Prostate gland (tissue), 2 donors: ENCODE measurements around the gene VAV2. TPM values are rescaled to one million over a fixed set of nuclear protein-coding genes. Genes with fewer than 3 reads are reported as not detected.

Experiments used
- DNase-seq: peaks from one replicate; pipeline ENCODE4 v3.0.0-alpha.2; 2019; ENCODE audit warnings: low spot score
- H3K27ac ChIP-seq, 2 donors: fragments of 200-600 bp; sonication (generic); 2 replicates each; pipeline ENCODE4 v1.5.1; 2017 to 2019
- H3K27me3 ChIP-seq: fragments of 200-600 bp; sonication (generic); replicated peaks from 2 replicates; pipeline ENCODE4 v1.5.1; 2019; ENCODE audit not compliant: insufficient read depth
- H3K36me3 ChIP-seq, 2 donors: fragments of 200-600 bp; sonication (generic); 1 replicate in 1 of 2; 2 replicates in 1 of 2; pipeline versions ENCODE4 v1.5.1 to v1.8.1; 2017 to 2019
- H3K4me1 ChIP-seq: fragments of 200-600 bp; sonication (generic); replicated peaks from 2 replicates; pipeline ENCODE4 v1.5.1; 2019
- H3K4me3 ChIP-seq, 2 donors: fragments of 200-600 bp; sonication (generic); 2 replicates each; pipeline ENCODE4 v1.5.1; 2017 to 2019
- H3K9me3 ChIP-seq: fragments of 200-600 bp; sonication (generic); 2 replicates; pipeline ENCODE4 v1.5.1; 2017
- CTCF ChIP-seq, 4 experiments: fragments of 200-600 bp in 2 of 4; fragments of 450-650 bp in 2 of 4; sonication (generic) in 2 of 4; IDR thresholded peaks; 1 replicate in 3 of 4; 2 replicates in 1 of 4; pipeline ENCODE4 v1.5.1; 2016 to 2019; ENCODE audit warnings: antibody characterized with exemption in 4 of 4, mild to moderate bottlenecking in 2 of 4, moderate library complexity in 2 of 4
- POLR2A ChIP-seq: fragments of 450-650 bp; IDR thresholded peaks from one replicate; pipeline ENCODE4 v1.6.1; 2016; ENCODE audit warnings: antibody characterized with exemption, mild to moderate bottlenecking
- POLR2AphosphoS5 ChIP-seq: sonication (generic); formaldehyde crosslinking; IDR thresholded peaks from one replicate; pipeline ENCODE4 v1.6.1; 2017; ENCODE audit warnings: antibody characterized with exemption
- WGBS: methylation state at CpG from one replicate; pipeline ENCODE4 v1.1.5; 2018; 5-methylcytosine and 5-hydroxymethylcytosine counted together
- intact Hi-C: fragments of 100-400 bp; cut with DNase I; formaldehyde crosslinking; loops from one replicate; pipeline ENCODE4 v1.14.2; 2022
- total RNA-seq, 2 donors: library from RNA; depleted of rRNA; stranded (reverse); fragments of >200 nt; gene quantifications; one replicate each; pipeline ENCODE4 v1.1.0, GENCODE V29; 2016

Gene VAV2
- total RNA-seq, 2 donors from 2014 or later = 13.5 to 19.5 TPM

GRCh38 chr9:133773889-133774655 is 218.1 kb downstream of the VAV2 start:
- WGBS = 98% methylated on average over 9 of the region's 9 CpGs
- no peak overlapping the region for H3K27ac ChIP-seq
- intact Hi-C loops = no loop called here
- no peak for DNase-seq
- peaks cover 3 to 4% of the 10 kb centered on the region in 2 donors for H3K36me3 ChIP-seq
- H3K4me3 ChIP-seq = no peak overlapping the region
- TF ChIP-seq POLR2AphosphoS5 (no peak), CTCF (IDR thresholded peaks at IDR 0.05) (no peak), POLR2A (no peak)
- no peaks in the 10 kb centered on the region for H3K9me3 ChIP-seq
- no peaks in the 10 kb centered on the region for H3K27me3 ChIP-seq
- H3K4me1 ChIP-seq = no peaks in the 10 kb centered on the region

GRCh38 chr9:133772581-133772980 is 219.5 kb downstream of the VAV2 start:
- H3K36me3 ChIP-seq = peaks cover 0 to 3% of the 10 kb centered on the region in 2 donors
- H3K4me1 ChIP-seq = no peaks in the 10 kb centered on the region
- no peaks in the 10 kb centered on the region for H3K27me3 ChIP-seq
- TF ChIP-seq POLR2AphosphoS5 = no peak
- no peak for TF ChIP-seq POLR2A
- TF ChIP-seq CTCF (IDR thresholded peaks at IDR 0.05) = no peak
- no peak overlapping the region for H3K27ac ChIP-seq
- no peak for DNase-seq
- WGBS = 85% methylated on average over 7 of the region's 7 CpGs
- no peak overlapping the region for H3K4me3 ChIP-seq
- intact Hi-C loops = no loop called here
- H3K9me3 ChIP-seq = no peaks in the 10 kb centered on the region

- TF ChIP-seq POLR2AphosphoS5 (no peak), CTCF (IDR thresholded peaks at IDR 0.05) (no peak), POLR2A (no peak)
These were observed 220.3 kb downstream of the VAV2 start for GRCh38 chr9:133771486-133772482.

GRCh38 chr9:133770076-133770777 is 221.9 kb downstream of the VAV2 start:
- H3K27ac ChIP-seq = no peak overlapping the region
- H3K9me3 ChIP-seq = no peaks in the 10 kb centered on the region
- H3K4me3 ChIP-seq = no peak overlapping the region
- no peak for DNase-seq
- no peaks in the 10 kb centered on the region for H3K27me3 ChIP-seq
- intact Hi-C loops = no loop called here
- TF ChIP-seq POLR2A = no peak
- TF ChIP-seq CTCF (IDR thresholded peaks at IDR 0.05) = no peak
- TF ChIP-seq POLR2AphosphoS5 = no peak
- no peaks in the 10 kb centered on the region for H3K4me1 ChIP-seq
- WGBS = 88% methylated on average over 15 of the region's 16 CpGs
- peaks cover 0 to 3% of the 10 kb centered on the region in 2 donors for H3K36me3 ChIP-seq

More at GRCh38 chr9:133771486-133772482, 220.3 kb downstream of the VAV2 start:
- no peak for DNase-seq
- intact Hi-C loops = no loop called here
- Histone ChIP-seq H3K4me1 (no peaks in the 10 kb centered on the region), H3K36me3 (peaks cover 0 to 3% of the 10 kb centered on the region in 2 donors), H3K27me3 (no peaks in the 10 kb centered on the region), H3K9me3 (no peaks in the 10 kb centered on the region), H3K27ac (no peak overlapping the region), H3K4me3 (no peak overlapping the region)
- 92% methylated on average over 26 of the region's 26 CpGs for WGBS
